PC-3 (cell line): ENCODE data around the gene KHK. TPM values are rescaled to one million over a fixed set of nuclear protein-coding genes. Genes with fewer than 3 reads are reported as not detected.

Experiments
- ATAC-seq: fragments of 200-7000 bp; cut with Tn5 transposase; 2 replicates; pipeline ENCODE4 v1.9.1; 2020; ENCODE audit warnings: mild to moderate bottlenecking, moderate library complexity
- BruUV-seq: library from RNA; stranded (reverse); fragments of 400-500 nt; replicated peaks from 2 replicates; lab custom pipeline; 2021; lab: Mats Ljungman, UMichigan
- CTCF ChIA-PET: fragments of 300-600 bp; sonication (Branson Sonifier 250); formaldehyde crosslinking; loops from one replicate; lab custom pipeline; 2022; ENCODE audit warnings: antibody characterized with exemption; lab: Charles Lee
- POLR2A ChIA-PET: fragments of 300-600 bp; sonication (Branson Sonifier 250); formaldehyde crosslinking; loops from one replicate; lab custom pipeline; 2022; ENCODE audit warnings: antibody characterized with exemption; ENCODE audit not compliant: unreplicated experiment; lab: Charles Lee
- DNase-seq: peaks from one replicate; pipeline ENCODE4 v3.0.0-alpha.2; 2015
- H2AFZ ChIP-seq: fragments of 300-600 bp; sonication (generic); 2 replicates; pipeline ENCODE4 v1.6.0; 2016; ENCODE audit warnings: antibody characterized with exemption, low read length
- H3F3A ChIP-seq: fragments of 300-600 bp; sonication (generic); one replicate; pipeline ENCODE4 v1.6.0; 2017; ENCODE audit warnings: antibody characterized with exemption, low read length, control low read depth, mild to moderate bottlenecking; ENCODE audit not compliant: unreplicated experiment
- H3K27ac ChIP-seq: fragments of 300-600 bp; sonication (generic); 2 replicates; pipeline ENCODE4 v1.5.1; 2016; ENCODE audit warnings: mild to moderate bottlenecking, low read length
- H3K27me3 ChIP-seq: fragments of 300-600 bp; sonication (generic); 2 replicates; pipeline ENCODE4 v1.6.1; 2016; ENCODE audit warnings: low read length, mixed read lengths
- H3K36me3 ChIP-seq: fragments of 300-600 bp; sonication (generic); 2 replicates; pipeline ENCODE4 v1.6.1; 2016; ENCODE audit warnings: low read depth, mixed run types, low read length, mixed read lengths
- H3K4me1 ChIP-seq: fragments of 300-600 bp; sonication (generic); 2 replicates; pipeline ENCODE4 v1.5.1; 2016; ENCODE audit warnings: low read length; ENCODE audit not compliant: insufficient read depth
- H3K4me2 ChIP-seq: fragments of 300-600 bp; sonication (generic); 2 replicates; pipeline ENCODE4 v1.6.0; 2016; ENCODE audit warnings: low read length
- H3K4me3 ChIP-seq: fragments of 300-600 bp; sonication (generic); 2 replicates; pipeline ENCODE4 v1.5.1; 2016; ENCODE audit warnings: mild to moderate bottlenecking, low read length, mixed read lengths
- H3K79me2 ChIP-seq: fragments of 300-600 bp; sonication (generic); 2 replicates; pipeline ENCODE4 v1.6.1; 2017; ENCODE audit warnings: low read length, mixed read lengths
- H3K9ac ChIP-seq: fragments of 300-600 bp; sonication (generic); 2 replicates; pipeline ENCODE4 v1.6.0; 2016; ENCODE audit warnings: mild to moderate bottlenecking, low read length
- H3K9me2 ChIP-seq: fragments of 300-600 bp; sonication (generic); replicated peaks from 2 replicates; pipeline ENCODE4 v1.6.1; 2016; ENCODE audit warnings: mixed run types, low read length, mixed read lengths
- H3K9me3 ChIP-seq: fragments of 300-600 bp; sonication (generic); 2 replicates; pipeline ENCODE4 v1.6.1; 2016; ENCODE audit warnings: low read length, mixed read lengths
- H4K20me1 ChIP-seq: fragments of 300-600 bp; sonication (generic); 2 replicates; pipeline ENCODE4 v1.6.1; 2016; ENCODE audit warnings: low read length, mixed read lengths
- EZH2 ChIP-seq: fragments of 300-600 bp; sonication (generic); IDR thresholded peaks from one replicate; pipeline ENCODE4 v1.6.1; 2017; ENCODE audit warnings: antibody characterized with exemption, mild to moderate bottlenecking, low read length; ENCODE audit not compliant: unreplicated experiment
- EZH2phosphoT487 ChIP-seq: fragments of 300-600 bp; sonication (generic); IDR thresholded peaks from 2 replicates; pipeline ENCODE4 v1.6.1; 2018; ENCODE audit warnings: mild to moderate bottlenecking, antibody characterized with exemption, low read length, borderline replicate concordance
- intact Hi-C: fragments of 100-400 bp; cut with micrococcal nuclease; formaldehyde crosslinking; loops from 2 replicates; pipeline ENCODE4 v1.9.0; 2023
- total RNA-seq: library from RNA; depleted of rRNA; stranded (reverse); fragments of >200 nt; gene quantifications from 2 replicates; pipeline ENCODE4 v1.2.3, GENCODE V29; 2014
- TF ChIP-seq, protein P1 (sequence below): fragments of 300-600 bp; sonication (generic); conservative IDR thresholded peaks from 2 replicates; pipeline ENCODE4 v1.5.1; 2017; ENCODE audit warnings: antibody characterized with exemption, low read depth, mild to moderate bottlenecking, low read length

KHK gene
- total RNA-seq, 1 experiment from 2014 or later: 11.0 TPM

DNA sequence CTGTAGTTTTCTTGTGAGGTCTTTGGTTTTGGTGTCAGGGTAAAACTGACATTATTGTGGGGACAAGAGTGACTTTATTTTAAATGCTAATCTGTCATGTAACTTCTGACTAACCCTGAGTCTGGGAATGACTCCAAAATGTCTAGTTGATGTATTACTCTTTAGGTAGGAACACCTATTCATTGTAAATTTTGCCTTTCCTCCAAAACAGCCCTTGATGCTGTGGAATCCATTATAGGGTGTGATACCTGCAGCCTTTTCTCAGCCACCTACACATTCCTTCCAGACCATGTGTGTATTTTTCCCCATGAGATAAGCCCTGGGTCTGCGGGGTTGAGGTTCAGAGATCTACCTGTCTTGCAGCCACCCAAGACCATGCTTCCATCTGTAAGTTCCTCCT lies 56.7 kb downstream of the KHK start:
- ATAC-seq: no peak
- ChIA-PET CTCF (no interaction called here), POLR2A (no interaction called here)
- no peak overlapping the region for H3K4me2 ChIP-seq
- H2AFZ ChIP-seq: no peak overlapping the region
- H3F3A ChIP-seq: no peaks in the 10 kb centered on the region
- no peak overlapping the region for H3K4me3 ChIP-seq
- no peaks in the 10 kb centered on the region for H3K9me2 ChIP-seq
- H3K9me3 ChIP-seq: peaks cover 5% of the 10 kb centered on the region; the same call in 1 of the 2 replicates
- H4K20me1 ChIP-seq: no peaks in the 10 kb centered on the region
- no peaks in the 10 kb centered on the region for H3K79me2 ChIP-seq
- TF ChIP-seq EZH2phosphoT487 (no peak), EZH2 (no peak)
- TF ChIP-seq, protein P1, sequence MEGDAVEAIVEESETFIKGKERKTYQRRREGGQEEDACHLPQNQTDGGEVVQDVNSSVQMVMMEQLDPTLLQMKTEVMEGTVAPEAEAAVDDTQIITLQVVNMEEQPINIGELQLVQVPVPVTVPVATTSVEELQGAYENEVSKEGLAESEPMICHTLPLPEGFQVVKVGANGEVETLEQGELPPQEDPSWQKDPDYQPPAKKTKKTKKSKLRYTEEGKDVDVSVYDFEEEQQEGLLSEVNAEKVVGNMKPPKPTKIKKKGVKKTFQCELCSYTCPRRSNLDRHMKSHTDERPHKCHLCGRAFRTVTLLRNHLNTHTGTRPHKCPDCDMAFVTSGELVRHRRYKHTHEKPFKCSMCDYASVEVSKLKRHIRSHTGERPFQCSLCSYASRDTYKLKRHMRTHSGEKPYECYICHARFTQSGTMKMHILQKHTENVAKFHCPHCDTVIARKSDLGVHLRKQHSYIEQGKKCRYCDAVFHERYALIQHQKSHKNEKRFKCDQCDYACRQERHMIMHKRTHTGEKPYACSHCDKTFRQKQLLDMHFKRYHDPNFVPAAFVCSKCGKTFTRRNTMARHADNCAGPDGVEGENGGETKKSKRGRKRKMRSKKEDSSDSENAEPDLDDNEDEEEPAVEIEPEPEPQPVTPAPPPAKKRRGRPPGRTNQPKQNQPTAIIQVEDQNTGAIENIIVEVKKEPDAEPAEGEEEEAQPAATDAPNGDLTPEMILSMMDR: no peak
- no peaks in the 10 kb centered on the region for H3K36me3 ChIP-seq
- H3K27me3 ChIP-seq: peaks cover 14% of the 10 kb centered on the region; the same call in 1 of the 2 replicates
- H3K27ac ChIP-seq: no peak overlapping the region
- intact Hi-C loops: no loop called here
- H3K9ac ChIP-seq: no peak overlapping the region
- no peaks in the 10 kb centered on the region for H3K4me1 ChIP-seq
- peak; percentile 18 for DNase-seq
- no TSS peak for BruUV-seq

DNA sequence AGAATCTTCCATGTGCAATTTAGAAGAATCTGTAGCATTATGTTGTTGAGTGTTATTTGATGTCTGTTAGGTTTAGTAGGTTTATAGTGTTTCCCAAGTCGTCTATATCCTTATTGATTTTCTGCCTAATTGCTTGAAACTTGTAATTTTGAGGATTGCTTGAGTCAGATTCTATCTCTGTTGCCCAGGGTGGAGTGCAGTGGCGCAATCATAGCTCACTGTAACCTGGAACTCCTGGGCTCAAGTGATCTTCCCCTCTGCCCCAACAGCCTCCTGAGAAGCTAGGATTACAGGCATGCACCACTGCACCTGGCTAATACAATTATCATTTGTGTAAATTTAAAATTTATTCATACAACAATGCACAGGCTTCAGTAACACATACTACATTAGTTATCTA lies 59.1 kb downstream of the KHK start:
- POLR2A ChIA-PET: no interaction called here

DNA sequence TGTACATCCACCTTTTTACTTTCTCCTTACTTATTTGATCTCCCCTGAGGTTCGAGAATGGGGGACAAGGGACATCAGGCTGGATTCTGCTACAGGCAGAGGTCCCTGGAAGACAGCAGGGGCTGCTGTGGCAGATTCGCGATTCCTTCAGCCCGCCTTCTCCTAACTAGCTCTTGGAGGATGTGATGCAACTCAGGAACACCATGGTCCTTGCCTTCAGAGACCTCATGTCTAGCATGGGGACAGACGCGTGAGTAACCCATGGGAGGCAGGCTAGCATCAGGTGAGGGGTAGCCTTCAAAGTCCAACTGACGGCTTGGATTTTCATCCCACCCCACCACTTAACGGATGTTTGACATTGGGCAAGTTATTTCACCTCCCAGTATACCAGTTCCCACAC lies 61.4 kb downstream of the KHK start:
- Histone ChIP-seq H3K9me3 (peaks cover 2% of the 10 kb centered on the region; the same call in 1 of the 2 replicates), H4K20me1 (no peaks in the 10 kb centered on the region), H3K4me2 (no peak overlapping the region), H3K36me3 (no peaks in the 10 kb centered on the region), H3K4me1 (no peaks in the 10 kb centered on the region), H3K9ac (no peak overlapping the region), H3K4me3 (no peak overlapping the region), H3F3A (no peaks in the 10 kb centered on the region), H2AFZ (no peak overlapping the region), H3K9me2 (no peaks in the 10 kb centered on the region), H3K27ac (no peak overlapping the region), H3K79me2 (no peaks in the 10 kb centered on the region), H3K27me3 (peaks cover 10% of the 10 kb centered on the region; the same call in 1 of the 2 replicates)
- ChIA-PET CTCF (no interaction called here), POLR2A (no interaction called here)
- BruUV-seq: no TSS peak
- no peak for DNase-seq
- TF ChIP-seq, protein P1: no peak
- TF ChIP-seq EZH2: no peak
- TF ChIP-seq EZH2phosphoT487: no peak
- ATAC-seq: no peak
- intact Hi-C loops: no loop called here

More for the DNA sequence above, 59.1 kb downstream of the KHK start:
- CTCF ChIA-PET: no interaction called here
- DNase-seq: no peak
- intact Hi-C loops: no loop called here
- Histone ChIP-seq H3K9me2 (no peaks in the 10 kb centered on the region), H3K27ac (no peak overlapping the region), H4K20me1 (no peaks in the 10 kb centered on the region), H3K9me3 (peaks cover 5% of the 10 kb centered on the region; the same call in 1 of the 2 replicates), H3K79me2 (no peaks in the 10 kb centered on the region), H3K27me3 (peaks cover 14% of the 10 kb centered on the region; the same call in 1 of the 2 replicates), H3K4me3 (no peak overlapping the region), H3F3A (no peaks in the 10 kb centered on the region), H3K4me2 (no peak overlapping the region), H3K9ac (no peak overlapping the region), H3K4me1 (no peaks in the 10 kb centered on the region), H3K36me3 (no peaks in the 10 kb centered on the region), H2AFZ (no peak overlapping the region)
- no peak for TF ChIP-seq EZH2phosphoT487
- TF ChIP-seq EZH2: no peak
- TF ChIP-seq, protein P1: no peak
- no TSS peak for BruUV-seq
- ATAC-seq: no peak
